Activated T-cell treated with anti-CD3 and anti-CD28 coated beads, Interleukin-2, amount 50 U/mL, for 1 hour (primary cell): ENCODE data around the gene PTGDR.

Experiments
- DNase-seq: peaks from one replicate; pipeline ENCODE4 v3.0.0-alpha.2; 2020

PTGDR gene, protein sequence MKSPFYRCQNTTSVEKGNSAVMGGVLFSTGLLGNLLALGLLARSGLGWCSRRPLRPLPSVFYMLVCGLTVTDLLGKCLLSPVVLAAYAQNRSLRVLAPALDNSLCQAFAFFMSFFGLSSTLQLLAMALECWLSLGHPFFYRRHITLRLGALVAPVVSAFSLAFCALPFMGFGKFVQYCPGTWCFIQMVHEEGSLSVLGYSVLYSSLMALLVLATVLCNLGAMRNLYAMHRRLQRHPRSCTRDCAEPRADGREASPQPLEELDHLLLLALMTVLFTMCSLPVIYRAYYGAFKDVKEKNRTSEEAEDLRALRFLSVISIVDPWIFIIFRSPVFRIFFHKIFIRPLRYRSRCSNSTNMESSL

DNA sequence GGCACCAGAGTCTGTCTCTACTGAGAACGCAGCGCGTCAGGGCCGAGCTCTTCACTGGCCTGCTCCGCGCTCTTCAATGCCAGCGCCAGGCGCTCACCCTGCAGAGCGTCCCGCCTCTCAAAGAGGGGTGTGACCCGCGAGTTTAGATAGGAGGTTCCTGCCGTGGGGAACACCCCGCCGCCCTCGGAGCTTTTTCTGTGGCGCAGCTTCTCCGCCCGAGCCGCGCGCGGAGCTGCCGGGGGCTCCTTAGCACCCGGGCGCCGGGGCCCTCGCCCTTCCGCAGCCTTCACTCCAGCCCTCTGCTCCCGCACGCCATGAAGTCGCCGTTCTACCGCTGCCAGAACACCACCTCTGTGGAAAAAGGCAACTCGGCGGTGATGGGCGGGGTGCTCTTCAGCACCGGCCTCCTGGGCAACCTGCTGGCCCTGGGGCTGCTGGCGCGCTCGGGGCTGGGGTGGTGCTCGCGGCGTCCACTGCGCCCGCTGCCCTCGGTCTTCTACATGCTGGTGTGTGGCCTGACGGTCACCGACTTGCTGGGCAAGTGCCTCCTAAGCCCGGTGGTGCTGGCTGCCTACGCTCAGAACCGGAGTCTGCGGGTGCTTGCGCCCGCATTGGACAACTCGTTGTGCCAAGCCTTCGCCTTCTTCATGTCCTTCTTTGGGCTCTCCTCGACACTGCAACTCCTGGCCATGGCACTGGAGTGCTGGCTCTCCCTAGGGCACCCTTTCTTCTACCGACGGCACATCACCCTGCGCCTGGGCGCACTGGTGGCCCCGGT, at the start of gene PTGDR:
PTGDR (plus strand) TSS at position 198 of the 778 bp plus-strand sequence; CDS start at position 315, 117 bp downstream.
- peak; percentile 48 for DNase-seq

DNA sequence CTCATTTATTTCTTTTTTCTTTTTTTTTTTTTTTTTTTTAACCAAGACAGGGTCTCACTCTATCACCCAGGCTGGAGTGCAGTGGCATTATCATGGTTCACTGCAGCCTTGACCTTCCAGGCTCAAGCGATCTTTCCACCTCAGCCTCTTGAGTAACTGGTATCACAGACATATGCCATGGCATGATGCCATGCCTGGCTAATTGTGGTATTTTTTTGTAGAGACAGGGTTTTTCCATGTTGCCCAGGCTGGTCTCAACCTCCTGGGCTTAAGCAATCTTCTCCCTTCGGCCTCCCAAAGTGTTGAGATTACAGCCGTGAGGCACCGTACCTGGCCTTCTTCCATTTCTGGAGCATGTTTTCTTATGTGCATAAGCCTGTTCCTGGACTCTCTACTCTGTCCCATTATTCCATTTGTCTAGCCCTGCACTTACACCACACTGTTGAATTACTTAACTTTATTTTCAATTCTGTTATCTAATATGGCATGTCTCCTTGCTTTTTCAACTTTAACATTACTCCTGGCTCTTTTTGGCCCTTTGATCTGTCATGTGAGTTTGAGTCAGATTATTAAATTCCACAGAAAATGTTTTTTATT, 47.9 kb upstream of the PTGDR start:
- DNase-seq, result no peak

DNA sequence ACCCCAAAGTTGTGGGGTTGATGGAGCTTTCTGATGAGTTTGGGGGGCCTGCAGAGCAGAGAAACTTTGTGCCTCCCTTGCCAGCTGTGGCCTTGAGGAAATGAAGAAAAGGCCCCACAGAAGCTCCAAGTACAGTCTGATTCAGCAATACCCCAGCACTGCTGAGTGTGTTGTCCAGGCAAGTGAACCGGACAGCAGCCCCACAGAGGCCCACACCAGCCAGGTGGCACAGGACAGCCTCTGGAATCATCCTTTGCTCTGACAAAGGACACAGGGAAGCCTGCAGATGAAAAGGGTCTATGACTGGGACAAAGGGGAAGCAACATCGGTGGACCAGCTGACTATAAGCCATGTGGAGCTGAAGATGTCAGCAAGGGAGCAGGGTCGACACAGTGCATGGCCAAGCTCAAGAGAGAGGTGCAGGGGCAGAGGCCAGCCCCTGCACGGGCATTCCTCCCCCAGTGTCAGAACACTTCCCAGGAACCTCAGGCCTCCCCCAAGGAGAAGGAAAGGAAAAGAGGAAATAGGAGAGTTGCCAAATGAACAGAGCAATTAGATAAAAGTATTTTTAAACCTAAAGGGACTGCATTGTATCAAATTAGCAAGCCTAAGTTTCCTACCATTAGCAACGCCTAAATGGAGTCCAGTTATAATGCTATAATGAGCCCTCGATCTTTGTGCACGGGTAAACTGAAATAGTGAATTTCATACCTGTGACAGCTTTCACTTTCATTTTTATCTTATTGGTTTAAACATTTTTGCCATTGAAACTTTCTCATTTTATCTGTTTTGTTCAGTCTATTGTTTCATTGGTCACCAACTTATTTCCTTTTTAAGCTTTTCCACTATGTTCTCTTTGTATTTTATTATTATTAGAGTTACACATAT, 46.3 kb upstream of the PTGDR start:
- DNase-seq, result no peak

DNA sequence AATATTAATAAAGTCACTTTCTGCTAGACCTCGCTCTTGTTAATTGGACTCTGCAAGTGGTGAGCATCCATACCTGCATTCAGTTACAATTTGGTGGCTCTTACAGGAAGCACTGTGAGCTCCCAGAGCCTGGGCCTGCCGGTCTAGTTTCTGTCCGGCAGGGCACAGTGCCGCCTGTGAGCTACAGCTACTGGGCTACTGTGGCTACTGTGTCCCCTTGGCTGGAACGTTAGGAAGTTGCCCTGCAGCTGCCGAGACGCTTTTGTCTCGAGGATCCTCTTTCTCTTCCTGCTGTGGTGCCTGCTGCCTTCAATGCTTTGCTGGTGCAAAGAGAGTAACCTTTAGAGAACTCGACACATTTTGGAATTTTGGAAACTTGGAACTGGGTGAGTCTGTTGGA, 44.6 kb upstream of the PTGDR start:
- no peak for DNase-seq

DNA sequence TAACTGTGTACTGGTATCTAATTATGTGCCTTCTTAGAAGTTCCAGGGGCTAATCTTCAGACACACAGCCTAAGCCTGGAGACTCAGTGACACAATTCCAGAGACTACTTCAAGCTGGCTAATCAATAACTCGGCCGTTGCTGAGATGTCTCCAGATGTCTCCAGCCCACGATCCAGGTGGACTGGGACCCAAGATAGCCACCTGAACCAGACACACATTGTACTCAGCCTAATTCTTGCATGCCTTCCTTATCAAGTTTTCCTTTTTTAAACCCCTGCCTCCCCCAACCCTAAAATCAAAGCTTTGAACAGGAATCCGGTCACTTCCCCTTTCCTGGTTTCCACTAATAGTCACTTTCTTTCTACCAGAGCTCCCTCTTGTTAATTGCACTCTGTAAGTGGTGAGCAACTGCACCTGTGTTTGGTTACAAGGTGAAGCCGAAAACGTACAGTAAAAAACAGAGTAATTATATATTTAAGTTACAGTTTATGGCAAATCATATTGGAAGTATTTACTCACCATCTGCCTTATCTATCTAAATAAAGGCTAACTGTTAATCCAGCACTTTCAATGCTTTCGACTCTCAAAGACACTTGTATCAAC, 39.8 kb upstream of the PTGDR start:
- DNase-seq, result no peak

DNA sequence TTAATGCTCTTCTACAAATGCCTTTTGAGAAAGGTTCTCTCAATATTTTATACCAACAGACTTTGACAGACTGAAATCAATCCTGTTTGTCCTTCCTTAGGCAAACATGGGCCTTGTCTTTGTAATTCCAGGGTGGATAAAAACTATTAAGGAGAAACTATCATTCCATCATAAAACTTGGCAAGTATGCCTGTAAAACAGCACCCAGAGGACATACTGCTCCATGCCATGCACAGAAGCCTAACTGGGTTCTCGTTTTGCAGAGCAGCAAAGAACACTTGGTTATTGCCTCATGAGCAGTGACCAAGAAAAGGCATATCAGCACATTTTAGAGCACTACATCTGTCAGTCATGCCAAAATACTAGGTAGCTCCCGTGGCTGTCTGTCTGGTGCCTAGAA, 33.8 kb upstream of the PTGDR start:
- DNase-seq, result no peak

DNA sequence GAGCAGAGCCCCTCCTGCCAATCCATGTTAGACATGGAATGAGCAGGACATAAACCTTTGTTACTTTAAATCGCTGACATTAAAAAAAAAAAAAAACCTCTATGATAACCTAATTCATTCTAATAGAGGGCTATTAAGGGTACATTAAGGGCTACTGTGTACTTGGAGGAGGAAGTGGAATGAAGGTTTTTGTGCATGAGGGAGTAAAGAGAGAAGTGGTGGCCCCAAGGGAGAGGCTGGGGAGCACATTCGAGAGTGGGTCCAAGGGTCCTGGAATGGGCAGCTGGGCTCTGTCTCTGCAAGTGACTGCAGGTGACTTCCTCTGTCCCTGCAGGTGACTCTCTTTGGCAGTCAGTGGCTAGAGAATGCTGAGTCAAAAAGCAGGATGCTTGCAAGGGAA, 32.1 kb upstream of the PTGDR start:
- DNase-seq, result no peak

DNA sequence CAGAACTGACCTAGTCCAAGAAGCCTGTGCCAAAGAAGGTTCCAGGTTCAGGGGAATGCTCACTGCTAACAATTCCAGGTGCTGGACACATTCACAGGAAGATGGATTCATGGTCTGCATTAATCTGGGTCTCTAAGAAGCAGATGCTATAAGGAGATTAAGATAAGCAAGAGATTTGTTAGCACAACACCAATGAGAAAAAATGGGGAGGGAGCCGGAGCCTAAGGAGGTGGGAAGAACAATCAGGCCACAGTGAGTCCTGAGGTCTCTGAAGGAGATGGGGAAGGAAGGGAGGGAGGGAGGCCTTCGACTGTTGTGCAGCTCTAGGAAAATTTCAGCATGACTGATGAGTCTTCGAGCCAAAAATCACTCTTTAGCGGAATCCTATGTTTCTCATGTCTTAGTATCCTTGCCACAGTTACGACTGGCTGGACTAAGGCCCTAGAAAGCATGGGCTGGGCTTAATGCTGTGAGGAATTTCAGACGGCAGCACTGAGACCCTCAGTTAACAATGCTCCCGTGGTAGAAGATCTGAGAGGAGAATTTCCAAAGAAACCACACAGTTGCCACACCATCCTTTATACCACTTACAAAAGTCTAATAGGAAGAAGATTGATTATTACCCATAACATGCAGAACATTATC, 31.5 kb upstream of the PTGDR start:
- no peak for DNase-seq

DNA sequence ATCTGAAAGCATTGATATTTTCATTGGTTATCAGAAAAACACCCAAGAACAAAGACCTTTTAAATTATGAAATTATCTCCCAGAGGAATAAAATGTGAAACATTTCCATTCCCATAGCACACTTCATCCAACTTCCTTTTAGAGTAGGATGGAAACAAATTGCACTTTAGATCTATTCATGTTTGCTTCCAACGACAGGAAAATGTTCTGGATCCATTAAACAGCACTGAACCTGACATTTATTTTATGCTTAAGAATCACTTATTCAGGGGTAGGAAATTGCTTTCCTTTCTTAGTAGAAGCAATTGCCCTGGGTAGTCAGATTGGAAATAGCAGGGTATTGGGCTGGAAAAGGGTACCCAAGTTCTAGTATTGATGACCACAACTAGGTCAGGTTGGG, 28.8 kb upstream of the PTGDR start:
- DNase-seq, result no peak

DNA sequence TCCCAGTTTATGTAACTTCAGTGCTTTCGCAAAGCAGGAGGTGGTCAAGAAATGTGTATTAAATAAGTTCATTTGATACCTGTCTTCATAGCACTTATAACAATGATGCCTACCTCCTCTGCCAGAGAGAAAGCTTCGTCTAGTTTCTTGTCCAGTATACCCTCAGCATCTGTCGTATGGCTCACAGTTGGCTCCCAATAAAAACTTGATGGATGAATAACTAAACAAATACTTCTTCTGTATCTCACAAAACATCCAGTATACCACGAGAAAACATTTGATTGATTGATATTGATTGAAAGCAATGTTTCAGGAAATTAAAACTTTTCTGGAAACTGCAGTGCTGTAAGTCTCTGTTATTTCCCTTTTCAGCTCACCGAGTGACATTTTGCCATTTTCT, 26.9 kb upstream of the PTGDR start:
- no peak for DNase-seq

DNA sequence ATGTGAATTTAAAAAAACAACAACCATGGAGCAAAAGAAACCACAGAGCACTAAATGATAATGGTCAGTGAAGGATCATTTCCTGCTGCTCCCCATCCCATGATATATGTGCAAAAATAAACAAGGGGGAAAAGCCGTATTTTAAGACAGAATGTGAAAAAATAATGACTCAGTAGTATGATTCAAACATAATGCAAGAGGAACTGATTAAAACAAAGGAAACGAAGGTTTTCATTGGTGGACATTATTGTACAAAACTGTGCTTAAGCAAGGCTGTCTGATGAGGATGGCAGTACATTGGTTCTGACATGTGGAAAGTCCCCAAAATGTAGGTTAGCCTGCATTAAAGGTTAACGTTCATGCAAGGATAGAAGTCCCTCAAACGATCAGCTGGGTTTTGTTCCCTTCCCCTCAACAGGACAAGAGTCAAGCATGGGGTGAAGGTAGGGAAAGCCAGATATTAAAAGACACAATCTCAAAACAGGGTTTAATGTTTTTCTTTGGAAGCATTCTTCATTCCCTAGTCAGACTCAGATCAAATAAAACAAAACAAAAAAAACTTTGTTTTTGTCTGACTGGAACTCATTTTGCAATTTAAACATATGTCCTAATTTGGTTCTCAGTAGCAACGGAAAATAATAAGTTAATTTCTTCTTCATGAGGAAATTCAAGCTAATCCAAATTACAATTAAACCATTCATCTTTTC, 26.3 kb upstream of the PTGDR start:
- no peak for DNase-seq

DNA sequence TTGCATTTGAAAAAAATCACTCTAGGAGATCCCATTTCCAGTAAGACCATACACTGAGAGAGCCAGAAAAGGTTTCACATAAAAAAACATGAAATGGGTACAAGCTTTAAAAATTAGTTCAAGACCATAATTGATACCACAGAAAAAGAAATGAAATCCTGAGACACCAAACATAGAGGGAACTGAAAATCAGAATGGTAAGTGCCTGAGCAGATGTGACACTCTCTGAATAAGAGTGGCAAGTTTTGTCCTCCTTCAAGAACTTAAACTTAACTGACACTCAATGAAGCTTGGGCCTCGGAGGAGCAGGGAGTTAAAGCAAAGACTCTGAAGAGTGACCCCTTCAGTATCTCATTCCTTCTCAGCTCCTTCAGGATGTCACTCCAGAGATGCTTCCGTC, 23.2 kb upstream of the PTGDR start:
- no peak for DNase-seq

DNA sequence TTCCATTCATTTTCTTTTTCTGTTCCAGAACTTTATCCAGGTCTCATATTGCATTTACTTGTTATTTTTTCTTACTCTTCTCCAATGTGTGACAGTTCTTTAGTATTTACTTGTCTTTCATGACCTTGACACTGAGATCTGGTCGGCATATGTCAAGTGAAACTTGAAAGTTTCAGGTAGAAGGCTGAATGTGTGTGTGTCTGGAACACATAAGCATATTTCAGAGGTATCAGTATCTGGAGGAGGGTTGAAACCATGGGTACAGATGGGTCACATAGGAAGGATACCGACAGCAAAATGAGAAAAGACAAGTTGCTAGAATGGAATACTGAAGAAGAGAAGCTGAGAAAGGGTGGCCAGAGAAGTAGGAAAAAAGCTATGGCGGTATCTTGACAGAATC, 22.5 kb upstream of the PTGDR start:
- DNase-seq, result no peak

DNA sequence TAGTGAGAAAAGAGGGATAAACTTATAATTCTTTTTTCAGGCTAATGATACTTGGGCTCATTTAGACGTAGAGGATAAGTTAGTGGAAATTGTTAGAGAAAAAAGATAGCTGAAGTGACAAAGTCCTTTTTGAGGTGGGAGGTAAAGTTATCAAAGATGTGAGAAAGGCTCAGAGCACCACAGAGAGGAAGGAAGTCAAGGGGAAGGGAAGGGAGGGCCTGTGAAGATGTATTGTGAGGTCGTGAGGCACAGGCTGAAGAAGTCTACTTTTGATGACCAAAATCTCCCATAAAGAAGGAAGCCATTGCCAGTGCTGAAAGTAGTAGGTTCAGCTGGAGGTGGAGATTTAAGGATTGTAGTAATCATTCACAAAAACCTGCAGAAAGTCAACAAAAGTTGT, 19.4 kb upstream of the PTGDR start:
- no peak for DNase-seq

DNA sequence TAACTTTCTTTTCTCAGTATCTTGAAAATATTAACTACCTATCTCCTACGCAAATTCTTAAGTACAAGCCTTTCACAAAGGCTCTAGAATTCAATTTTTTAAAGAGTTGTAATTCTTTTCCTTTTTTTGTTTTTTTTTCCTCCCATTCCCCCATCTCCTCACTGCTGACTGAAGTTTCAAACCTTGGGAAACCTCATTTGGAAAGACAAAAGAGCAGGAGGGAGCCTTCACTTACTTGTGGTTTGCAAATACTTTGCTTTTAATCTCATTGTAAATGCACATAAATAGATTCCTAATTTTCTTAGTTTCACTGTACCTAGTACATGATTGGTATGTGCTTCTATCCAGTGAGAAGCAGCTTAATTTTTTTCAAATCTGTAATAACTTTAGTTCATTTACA, 15.8 kb upstream of the PTGDR start:
- DNase-seq, result no peak

DNA sequence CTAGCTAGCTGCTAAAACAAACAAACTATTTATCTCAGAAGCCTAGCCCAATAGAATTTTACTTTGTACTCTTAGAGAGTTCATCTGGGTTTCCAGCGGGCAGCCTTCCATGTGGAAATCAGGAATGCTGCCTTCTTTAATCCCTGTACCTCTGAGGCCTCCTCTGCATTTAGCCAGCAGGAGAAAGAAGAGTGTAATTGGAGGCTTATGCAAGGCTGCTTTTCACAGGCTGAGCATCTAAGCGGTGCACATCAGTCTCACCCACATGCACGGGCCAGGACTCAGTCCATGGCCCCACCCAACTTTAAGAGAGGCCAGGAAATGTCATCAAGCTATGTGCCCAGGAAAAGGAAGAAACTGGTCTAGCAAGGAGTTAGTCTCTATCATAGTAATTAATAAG, 14.0 kb upstream of the PTGDR start:
- no peak for DNase-seq

DNA sequence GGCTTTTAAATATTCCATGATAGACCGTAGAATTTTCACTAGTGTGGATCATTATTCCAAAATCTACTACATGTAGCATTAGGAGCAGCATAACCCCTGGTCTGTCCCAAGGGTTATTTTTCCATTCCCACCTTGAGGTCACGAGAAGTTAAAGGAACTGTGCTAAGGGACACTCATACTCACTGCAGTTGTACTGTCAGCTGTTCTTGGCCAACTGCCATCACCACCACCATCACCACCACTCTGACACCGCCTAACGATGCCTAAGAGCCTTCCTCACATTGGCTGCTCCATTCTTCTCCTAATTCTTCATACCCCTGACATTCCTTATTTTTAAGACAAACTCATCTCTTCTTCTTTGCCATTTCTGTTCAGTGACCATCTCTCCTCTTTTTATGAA, 13.4 kb upstream of the PTGDR start:
- no peak for DNase-seq

DNA sequence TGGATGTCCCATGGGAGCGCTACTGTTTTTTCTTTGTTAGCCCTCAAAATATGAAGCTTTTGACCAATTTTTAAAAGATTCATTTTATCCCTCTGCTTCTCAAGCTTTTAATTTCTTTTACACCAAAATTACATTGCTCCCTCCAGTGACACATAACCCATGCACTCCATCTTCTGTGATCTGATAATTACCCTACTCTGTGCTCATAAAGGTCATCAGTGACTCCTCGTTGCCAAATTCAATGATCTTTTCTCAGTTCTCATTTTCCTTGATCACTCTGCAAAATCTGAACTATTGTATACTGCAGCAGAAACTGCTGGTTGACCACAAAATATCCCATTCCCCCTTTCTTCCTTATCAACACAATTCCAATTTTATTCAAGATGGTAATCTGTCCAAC, 8.7 kb upstream of the PTGDR start:
- no peak for DNase-seq

DNA sequence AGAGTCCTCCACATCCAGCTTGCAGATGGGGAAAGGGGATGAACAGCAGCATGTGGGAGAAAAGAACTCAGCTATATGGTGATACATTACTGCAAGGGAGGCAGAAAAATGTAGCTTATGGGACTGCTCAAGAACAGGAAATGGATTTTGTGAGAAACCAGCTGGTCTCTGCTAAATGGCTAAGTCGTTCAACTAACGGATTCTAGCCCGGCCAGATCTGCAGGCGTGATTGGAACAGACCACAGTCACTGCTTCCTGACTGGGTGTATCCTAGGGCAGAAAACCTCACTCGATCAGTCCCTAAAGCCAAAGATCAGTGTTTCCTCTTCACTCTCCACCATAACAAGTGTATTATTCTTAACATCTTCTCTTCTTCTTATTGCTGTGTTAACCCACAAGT, 8.1 kb upstream of the PTGDR start:
- no peak for DNase-seq

DNA sequence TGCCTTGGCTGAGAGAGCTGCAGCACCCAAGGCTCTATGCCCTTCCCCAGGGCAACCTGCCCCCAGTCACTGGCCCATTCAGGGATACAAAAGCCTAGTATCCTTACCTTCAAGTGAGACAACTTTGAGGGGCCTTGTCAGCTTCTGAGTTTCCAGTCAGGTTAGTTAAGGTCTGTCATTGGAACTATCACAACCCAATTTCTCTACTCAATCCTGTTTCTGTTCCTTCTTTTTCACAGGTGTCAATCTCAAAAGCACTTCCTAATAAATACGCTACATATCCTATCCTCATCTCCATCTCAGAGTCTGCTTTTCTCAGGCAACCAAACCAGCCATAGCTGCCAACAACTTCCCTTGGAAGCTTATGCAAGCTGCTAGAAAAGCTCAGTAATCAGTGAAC, 4.9 kb upstream of the PTGDR start:
- DNase-seq, result no peak

DNA sequence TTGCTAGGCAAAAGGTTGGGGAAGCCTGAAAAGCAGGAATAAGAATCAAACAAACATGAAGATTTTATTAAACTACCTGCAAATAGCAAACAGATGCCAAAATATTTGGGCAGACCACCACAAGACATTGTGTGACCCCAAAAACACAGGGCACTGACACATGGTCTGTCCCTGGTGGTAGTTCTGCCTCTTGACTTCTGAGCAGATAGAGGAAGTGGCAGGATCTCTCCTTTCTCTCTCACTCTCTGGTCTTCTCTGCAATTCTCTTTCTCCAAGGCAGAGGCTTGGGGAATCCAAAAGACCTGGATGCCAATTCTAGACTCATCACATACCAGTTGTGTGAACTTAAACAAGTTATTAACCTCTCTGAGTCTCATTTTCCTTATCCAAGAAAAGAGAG, 4.3 kb upstream of the PTGDR start:
- no peak for DNase-seq

DNA sequence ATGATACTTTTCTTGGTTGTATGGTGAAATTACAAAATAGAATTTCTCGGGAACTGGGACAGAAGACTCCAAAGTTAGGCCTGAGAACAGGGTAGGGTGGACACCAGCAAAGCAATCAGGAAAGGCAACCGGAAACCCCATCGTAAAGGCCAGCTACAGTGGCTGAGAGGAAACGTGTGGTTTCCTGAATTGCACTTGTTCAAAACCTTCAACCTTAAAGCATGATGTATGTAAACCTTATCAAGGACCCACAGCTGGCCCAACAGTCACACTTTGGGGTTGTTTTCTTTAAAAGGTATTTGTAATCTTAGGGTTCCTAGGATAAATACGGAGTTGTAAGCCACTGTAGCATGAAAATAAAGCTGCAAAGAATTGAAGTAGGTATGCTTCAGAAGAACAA, 2.2 kb upstream of the PTGDR start:
- DNase-seq, result no peak
